Measurements from ENCODE around the gene ZNF710.

- TF ChIP-seq, protein P1, sequence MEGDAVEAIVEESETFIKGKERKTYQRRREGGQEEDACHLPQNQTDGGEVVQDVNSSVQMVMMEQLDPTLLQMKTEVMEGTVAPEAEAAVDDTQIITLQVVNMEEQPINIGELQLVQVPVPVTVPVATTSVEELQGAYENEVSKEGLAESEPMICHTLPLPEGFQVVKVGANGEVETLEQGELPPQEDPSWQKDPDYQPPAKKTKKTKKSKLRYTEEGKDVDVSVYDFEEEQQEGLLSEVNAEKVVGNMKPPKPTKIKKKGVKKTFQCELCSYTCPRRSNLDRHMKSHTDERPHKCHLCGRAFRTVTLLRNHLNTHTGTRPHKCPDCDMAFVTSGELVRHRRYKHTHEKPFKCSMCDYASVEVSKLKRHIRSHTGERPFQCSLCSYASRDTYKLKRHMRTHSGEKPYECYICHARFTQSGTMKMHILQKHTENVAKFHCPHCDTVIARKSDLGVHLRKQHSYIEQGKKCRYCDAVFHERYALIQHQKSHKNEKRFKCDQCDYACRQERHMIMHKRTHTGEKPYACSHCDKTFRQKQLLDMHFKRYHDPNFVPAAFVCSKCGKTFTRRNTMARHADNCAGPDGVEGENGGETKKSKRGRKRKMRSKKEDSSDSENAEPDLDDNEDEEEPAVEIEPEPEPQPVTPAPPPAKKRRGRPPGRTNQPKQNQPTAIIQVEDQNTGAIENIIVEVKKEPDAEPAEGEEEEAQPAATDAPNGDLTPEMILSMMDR (conservative IDR thresholded peaks at IDR 0.05; ENCODE audit: low read length), result no peak
- no peak for TF ChIP-seq EZH2phosphoT487 (IDR thresholded peaks at IDR 0.05; ENCODE audit: borderline replicate concordance)
Measured at GRCh38 chr15:90097475-90097874, 96.4 kb downstream of the ZNF710 start.
